Measurements from ENCODE around the gene LPCAT4.
"Not testable (repeated sequence)": the region's sequence is repeated elsewhere in the genome, so short reads cannot be mapped to it uniquely, and the experiment has no call there.

Gene LPCAT4

DNA sequence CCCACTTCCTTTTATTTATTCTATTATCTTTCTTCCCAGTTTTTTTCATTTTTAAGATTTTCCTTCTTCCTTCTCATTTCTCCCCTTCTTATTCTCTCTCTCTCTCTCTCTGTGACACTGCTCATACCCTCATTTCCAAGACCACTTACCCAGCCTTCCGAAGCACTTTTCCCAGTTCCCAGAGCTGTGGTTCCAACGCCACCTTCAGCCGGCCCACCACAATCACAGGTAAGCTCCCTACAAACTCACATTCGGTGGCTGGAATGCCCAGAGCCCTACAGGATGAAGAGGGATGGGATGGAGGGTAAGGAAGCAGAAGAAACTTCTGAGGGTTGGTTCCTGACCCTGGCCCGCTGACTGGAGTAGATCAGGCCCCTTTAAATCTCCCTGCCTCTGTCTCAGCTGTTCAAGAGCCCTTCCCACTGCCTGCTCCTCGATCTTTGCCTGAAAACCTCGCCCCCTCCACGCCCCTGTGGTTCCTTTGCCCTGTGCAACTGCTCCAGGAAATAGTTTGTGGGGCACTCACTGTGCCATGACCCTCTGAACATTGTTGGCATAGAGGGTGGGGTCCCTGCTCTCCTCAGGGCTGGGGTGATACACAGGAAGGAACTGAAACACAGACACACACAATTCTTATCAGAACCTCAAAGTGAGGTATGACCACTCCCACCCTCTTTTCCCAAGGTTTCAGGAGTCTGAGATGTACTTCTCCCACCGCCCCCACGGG is 4.8 kb downstream of the LPCAT4 start:
- DNase-seq = no peak

- DNase-seq = no peak
These were observed 5.7 kb downstream of the LPCAT4 start for GRCh38 chr15:34361278-34361677.

DNA sequence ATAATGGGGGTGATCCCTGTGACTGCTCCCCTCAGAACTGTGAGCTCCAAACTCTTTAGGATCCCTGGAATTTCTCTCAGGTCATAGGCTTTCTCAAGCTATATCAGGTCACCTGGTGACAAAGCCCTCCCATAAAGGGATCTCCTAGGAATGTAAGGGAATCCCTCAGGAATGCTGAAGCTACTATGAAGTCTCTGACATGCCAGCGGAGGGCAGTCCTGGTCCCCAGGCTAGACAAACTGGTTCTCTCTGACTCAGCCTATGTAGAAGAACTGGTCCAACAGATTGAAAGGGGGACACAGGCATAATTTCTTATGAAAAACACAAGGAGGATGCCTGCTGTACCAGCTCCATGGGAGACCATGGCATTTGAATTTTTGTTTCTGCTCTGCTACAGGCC is 6.7 kb downstream of the LPCAT4 start:
- DNase-seq = no peak

DNA sequence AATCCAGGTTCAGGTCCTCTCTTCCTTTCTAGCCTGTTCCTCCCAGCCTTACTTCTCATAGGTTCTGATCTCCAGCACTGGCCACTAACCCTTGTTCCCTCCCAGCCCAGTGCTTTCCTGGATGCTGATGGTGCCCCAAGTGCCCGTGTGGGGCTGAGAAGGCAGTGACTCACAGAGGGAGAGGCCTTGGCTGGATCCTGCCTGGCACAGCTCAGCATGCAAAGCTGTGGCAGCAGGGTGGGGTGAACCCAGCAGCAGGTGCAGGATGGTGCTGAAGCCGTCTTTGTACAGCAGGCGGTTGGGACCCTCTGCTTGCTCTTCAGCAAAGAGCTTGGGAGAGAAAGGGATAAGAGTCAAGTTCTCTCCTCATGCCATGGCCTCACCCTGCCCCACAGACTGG is 7.6 kb downstream of the LPCAT4 start:
- no peak for DNase-seq

DNA sequence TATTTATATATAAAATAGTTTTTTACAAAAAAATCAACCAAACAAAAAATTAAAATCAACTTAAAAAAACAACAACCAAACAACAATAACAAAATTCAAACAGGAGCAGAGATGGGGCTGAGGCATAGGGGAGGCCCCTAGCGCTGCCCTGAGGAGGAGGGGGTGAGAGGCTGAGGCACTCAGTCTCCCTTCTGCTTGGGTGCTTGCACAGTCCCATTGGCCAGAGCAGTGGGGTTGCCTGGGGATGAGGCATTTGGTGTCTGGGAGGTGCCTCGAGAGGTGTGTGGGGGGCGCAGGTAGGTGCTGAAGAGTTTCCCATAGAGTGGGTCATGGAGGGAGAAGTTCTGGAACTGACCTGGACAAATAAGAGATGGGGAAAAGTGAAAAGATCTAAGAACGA is 8.0 kb downstream of the LPCAT4 start:
- no peak for DNase-seq

GRCh38 chr15:34358367-34358766 is 8.6 kb downstream of the LPCAT4 start:
- DNase-seq = no peak

- DNase-seq = no peak
These were observed 9.3 kb downstream of the LPCAT4 start for GRCh38 chr15:34357653-34358052.

GRCh38 chr15:34355241-34355640 is 11.8 kb downstream of the LPCAT4 start:
- no peak for DNase-seq

DNA sequence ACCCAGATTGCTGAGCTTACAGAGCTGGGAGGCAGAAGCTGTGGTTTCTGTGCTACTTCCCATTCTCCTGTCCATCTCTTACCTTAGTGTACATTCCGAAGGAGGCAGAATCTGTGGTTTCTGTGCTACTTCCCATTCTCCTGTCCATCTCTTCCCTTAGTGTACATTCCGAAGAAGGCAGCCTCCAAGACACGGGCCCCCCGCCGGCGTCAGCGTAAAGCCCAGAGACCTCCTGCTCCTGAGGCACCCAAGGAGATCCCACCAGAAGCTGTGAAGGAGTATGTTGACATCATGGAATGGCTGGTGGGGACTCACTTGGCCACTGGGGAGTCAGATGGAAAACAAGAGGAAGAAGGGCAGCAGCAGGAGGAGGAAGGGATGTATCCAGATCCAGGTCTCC is 12.7 kb downstream of the LPCAT4 start:
- no peak for DNase-seq

- DNase-seq = no peak
These were observed 13.4 kb downstream of the LPCAT4 start for GRCh38 chr15:34353627-34354026.

- not testable (repeated sequence) for DNase-seq
These were observed 14.0 kb downstream of the LPCAT4 start for GRCh38 chr15:34352996-34353395.

DNA sequence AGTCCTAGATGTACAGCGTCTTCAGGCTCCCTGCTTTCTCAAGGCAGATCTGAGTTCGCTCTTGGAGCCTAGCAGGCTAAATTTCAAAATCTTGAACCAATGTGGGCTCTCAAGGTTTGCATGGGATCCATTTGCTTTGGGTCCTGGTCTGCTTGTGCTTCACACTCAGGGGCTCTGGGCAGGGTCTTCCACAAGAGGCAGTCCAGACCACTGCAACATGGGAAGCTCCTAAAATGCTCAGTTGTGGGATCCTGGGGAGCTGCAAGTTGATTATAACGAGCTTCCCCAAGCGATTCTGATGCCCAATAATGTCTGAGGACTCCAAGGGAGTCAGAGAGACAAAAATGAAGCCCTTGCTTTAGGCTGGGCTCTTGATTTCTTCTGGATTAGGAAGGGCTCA is 17.2 kb downstream of the LPCAT4 start:
- no peak for DNase-seq

GRCh38 chr15:34348735-34349300 is 18.2 kb downstream of the LPCAT4 start:
- DNase-seq = no peak

DNA sequence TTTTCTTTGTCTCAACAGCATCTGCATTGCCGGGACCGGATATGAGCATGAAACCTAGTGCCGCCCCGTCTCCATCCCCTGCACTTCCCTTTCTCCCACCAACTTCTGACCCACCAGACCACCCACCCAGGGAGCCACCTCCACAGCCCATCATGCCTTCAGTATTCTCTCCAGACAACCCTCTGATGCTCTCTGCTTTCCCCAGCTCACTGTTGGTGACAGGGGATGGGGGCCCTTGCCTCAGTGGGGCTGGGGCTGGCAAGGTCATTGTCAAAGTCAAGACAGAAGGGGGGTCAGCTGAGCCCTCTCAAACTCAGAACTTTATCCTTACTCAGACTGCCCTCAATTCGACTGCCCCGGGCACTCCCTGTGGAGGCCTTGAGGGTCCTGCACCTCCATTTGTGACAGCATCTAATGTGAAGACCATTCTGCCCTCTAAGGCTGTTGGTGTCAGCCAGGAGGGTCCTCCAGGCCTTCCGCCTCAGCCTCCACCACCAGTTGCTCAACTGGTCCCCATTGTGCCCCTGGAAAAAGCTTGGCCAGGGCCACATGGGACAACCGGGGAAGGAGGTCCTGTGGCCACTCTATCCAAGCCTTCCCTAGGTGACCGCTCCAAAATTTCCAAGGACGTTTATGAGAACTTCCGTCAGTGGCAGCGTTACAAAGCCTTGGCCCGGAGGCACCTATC is 18.9 kb downstream of the LPCAT4 start:
- no peak for DNase-seq

- DNase-seq = peak; percentile 95
These were observed 24.0 kb downstream of the LPCAT4 start, which contains the start of the genes NOP10 and NUTM1 for GRCh38 chr15:34342737-34343575. Gene NOP10 (minus strand): TSS chr15:34343136. CDS start chr15:34343073, 63 bp downstream. Gene NUTM1 (plus strand): TSS chr15:34343315. CDS start chr15:34343697, 382 bp downstream.

DNA sequence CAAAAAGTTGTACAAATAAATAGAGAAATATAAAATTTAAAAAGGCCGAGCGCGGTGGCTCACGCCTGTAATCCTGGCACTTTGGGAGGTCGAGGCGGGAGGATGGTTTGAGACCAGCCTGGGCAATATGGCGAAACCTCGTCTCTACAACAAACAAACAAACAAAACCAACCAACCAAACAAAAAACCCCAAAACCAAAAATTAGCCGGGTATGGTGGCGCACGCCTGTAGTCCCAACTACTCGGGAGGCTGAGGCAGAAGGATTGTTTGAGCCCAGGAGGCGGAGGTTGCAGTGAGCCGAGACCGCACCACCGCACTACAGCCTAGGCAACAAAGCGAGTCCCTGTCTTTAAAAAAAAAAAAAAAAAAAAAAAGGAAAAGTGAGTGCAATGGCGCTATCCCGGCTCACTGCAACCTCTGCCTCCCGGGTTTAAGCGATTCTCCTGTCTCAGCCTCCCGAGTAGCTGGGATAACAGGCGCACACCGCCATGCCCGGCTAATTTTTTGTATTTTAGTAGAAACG is 24.7 kb downstream of the LPCAT4 start:
- DNase-seq = not testable (repeated sequence)

- no peak for DNase-seq
These were observed 25.4 kb downstream of the LPCAT4 start for GRCh38 chr15:34341381-34342212.

DNA sequence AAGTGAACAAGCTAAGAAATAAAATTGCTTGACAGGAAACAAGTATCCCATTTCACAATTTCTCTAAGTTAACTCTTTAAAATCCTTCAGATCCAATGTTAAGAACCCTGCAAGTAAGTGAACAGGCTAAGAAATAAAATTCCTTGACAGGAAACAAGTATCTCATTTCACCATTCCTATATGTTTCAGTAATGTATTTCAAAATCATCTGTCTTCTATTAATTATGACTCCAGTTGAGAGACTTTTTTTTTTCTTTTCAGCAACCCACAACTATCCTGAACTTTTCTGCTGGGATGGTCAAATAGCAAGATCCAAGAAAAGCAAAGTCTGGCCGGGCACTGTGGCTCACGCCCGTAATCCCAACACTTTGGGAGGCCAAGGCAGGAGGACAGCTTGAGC is 27.1 kb downstream of the LPCAT4 start:
- no peak for DNase-seq

DNA sequence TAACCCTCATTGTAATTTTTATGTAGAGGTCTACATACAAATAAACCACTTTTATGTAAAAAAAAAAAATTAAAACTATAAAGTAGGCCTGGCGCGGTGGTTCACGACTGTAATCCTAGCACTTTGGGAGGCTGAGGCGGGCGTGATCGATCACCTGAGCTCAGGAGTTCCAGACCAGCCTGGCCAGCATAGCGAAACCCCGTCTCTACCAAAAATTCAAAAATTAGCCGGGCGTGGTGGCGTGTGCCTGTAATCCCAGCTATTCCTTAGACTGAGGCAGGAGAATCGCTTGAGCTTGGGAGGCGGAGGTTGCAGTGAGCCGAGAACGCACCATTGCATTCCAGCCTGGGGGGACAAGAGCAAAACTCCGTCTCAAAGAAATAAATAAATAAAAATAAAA is 28.6 kb downstream of the LPCAT4 start:
- no peak for DNase-seq

DNA sequence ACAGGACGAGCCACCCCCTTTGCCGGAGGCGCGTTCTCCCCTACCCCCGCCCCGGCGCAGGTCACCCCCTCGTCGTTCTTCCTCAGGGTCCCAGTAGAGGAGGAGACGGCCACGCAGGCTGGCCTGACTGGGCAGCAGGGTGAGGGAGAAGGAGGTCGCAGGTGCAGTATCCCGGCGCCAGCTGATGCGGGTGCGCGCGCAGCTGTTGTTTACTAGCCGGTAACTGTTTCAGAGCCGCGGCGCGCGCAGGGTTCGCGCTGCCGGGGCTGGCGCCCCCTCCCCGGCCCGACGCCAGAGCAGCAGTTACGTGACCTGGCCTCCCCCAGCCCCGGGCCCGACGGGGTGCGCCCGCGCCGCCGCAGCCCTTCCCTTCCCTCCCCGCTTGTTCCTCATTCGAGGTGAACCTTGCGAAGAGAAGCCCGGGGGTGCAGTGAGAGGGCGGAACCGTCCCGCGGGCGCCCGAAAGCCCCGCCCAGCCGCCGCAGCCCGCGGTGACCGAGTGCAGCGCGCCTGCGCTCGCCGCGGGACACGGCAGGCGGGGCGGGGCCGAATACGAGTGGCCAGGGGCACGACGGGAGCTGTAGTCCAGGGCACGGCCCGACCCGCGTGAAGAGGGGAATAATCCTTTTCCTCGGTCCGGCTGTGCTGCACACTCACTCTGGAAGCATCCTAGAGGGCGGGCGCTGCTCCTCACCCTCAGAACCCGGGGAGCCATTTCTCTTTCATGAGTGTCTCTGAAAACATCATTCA is 29.3 kb downstream of the LPCAT4 start, which contains the start of gene SLC12A6:
TSS of gene SLC12A6 (minus strand) at position 225 of the 750 bp plus-strand sequence. CDS start 1,101 bp downstream, outside the sequence.
- peak; percentile 91 for DNase-seq

GRCh38 chr15:34336991-34337556 is 29.9 kb downstream of the LPCAT4 start:
- no peak for DNase-seq
